Astrocyte of the hippocampus (primary cell): ENCODE measurements around the gene BMP6.
A peak's percentile ranks its signal among the peaks of the same experiment; 100 is the strongest.

ENCODE experiments used
- DNase-seq: peaks from one replicate; pipeline ENCODE4 v3.0.0; 2011; ENCODE audit warnings: low read depth, low spot score

BMP6 gene

DNA sequence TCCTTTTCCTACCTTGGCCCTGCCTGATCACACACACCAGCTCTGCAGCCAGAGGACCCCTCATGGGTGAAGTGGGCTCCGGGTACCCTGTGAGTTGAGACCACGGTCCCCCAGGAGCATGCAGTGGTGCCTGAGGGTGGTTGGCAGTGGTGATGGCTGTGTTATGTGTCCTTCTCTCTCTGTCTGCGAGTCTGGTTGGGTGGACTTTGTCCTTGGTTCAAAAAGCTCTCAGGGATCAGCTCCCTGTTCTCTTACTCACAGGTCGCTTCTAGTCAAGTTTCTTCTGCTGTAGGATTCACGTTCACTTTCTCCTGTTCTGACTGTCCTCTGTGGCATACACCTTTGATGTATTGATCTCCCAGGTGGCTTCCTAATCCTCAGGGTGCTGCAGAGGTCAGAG is 100.1 kb downstream of the BMP6 start:
- DNase-seq, result no peak

DNA sequence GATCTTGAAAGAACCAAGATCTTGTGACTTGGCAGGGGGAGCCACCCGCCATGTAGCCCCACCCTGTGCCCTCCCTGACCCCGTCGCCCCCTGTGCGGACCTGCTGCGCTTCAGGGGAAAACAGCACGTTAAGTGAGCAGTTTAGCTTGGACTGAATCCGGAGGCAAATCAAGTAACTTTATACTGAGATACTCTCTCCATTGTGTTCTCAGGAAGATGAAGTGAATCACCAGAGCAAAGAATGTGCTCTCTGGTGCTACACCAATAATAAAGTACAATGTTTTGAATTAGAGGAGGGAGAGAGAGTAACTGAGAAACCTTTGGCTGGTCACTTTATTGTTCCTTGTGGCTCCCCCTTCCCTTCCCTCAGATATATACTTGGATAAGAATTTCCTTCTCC is 101.2 kb downstream of the BMP6 start:
- DNase-seq, result peak; percentile 67

DNA sequence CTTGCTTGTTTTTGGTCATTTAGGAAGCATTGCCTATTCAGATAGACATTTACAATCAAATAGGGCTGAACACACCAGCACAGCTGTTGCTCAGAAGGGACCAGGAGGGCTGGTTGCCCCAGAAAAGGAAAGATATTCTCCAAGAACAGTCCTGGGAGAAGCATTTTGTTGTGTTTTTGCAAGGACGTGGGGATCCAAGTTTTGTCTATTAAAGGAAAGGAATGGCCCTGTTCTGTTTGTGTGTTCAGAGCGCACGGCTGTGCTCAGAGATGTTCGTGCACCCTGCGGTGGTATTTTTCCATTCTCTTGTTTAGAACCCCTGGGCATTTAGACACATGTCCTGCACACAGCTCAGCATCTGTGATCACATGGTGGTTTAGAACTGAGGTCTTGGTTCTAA is 102.2 kb downstream of the BMP6 start:
- no peak for DNase-seq

DNA sequence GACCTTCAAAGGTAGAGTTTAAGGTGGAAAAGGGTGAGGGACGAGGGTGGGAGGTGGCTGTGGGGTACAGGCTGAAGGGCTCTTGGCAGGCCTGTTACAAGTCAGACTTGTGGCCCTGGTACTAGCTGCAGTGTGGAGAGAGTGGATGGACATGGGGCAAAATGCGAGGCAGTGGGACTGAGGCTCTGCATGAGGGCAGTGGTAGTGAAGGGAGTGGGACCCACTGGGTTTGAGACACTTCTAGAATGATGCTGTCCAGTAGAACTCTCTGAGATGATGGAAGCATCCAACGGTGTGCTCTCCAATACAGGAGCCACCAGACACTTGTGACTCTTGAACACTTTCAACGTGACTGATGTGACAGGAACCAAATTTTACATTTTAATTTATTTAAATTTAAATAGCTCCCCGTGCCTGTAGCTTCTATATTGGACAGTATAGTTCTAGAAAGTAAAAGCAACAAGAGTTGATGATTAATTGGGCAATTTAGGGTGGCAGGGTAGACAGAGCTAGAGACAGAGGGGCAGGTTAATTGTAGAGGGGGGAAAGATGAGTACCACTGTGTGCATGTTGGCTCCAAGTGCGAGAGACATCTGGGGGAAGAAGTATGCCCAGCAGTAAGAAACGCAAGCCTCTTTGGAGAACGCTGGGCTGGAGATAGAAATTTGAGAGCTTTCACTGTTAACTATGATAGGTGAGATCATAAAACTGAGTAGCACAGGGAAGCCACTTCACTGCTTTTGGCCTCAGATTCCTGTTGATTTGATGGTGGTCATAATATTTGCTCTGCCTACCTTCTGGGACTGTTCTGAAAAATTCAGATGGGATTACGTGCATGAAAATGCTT is 107.2 kb downstream of the BMP6 start:
- DNase-seq, result no peak

DNA sequence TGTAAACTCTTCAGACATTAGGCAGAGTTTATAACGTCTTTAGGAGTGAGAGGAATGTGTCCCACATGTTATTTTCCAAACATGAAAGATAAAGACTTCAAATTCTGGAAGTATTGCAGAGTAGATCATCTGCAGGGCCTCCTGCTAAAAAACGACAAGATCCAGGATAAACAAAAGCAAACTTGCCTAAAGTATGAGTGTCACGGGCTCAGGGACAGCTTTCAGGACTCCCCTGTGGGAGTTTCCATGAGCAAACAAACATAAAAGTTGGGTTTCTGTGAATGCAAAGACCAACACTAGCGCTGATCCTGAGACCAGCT is 107.8 kb downstream of the BMP6 start:
- DNase-seq, result no peak

DNA sequence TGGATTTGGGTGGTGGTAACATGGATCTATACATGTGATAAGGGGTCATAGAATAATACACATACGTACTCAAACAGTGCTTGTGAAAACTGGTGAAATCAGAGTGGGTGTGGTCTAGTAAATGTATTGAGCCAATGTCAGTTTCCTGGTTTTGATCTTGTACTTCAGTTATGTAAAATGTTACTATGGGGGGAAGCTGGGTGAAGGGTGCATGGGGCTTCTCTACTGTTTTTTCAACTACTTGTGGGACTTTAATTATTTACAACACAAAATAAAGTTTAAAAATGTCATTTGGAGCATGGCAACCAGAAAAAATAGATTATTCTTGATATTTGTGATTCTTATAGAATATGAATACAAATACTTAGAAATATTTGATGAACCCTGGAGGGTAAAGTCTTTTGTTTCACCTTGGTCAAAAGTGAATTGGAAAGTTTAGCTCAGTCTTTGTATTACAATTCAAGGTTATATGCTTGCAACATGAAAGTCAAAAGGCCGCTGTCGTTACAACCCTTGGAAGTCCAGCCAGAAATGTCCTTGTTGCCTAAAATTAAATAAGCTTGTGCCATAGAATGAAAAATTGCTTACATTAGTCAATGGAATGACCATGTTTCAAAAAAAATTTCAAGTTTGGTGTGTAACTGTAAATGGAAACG is 110.6 kb downstream of the BMP6 start:
- no peak for DNase-seq

DNA sequence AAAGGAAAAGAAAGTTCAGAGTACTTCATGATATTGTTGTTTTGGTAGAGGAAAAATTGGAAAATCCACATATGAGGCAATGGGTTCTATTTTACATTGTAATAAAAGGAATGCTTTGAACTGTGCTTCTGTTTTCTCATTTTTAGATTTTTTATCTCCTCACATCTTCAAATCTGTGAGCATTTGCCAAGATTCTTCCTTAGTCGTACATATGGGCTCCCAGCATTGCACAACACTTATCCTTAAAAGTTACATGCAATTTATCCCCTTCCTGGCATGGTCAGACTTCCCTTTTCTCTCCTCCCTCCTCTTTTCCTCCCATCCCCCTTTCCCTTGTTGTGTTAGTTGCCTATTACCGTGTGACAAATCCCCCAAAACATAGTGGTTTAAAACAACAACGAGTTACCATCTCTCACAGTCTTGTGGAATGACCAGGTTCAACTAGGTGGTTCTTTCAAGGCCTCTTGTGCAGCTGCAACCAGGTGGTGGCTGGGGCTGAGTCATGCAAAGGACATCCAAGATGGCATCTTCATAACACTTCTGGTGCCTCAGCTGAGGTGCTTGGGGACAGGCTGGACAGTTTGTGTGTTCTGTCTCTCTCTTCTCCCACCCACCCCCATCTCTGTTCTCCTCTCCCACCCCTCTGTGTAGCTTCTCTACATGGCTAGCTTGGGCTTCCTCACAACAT is 116.0 kb downstream of the BMP6 start:
- DNase-seq, result no peak

DNA sequence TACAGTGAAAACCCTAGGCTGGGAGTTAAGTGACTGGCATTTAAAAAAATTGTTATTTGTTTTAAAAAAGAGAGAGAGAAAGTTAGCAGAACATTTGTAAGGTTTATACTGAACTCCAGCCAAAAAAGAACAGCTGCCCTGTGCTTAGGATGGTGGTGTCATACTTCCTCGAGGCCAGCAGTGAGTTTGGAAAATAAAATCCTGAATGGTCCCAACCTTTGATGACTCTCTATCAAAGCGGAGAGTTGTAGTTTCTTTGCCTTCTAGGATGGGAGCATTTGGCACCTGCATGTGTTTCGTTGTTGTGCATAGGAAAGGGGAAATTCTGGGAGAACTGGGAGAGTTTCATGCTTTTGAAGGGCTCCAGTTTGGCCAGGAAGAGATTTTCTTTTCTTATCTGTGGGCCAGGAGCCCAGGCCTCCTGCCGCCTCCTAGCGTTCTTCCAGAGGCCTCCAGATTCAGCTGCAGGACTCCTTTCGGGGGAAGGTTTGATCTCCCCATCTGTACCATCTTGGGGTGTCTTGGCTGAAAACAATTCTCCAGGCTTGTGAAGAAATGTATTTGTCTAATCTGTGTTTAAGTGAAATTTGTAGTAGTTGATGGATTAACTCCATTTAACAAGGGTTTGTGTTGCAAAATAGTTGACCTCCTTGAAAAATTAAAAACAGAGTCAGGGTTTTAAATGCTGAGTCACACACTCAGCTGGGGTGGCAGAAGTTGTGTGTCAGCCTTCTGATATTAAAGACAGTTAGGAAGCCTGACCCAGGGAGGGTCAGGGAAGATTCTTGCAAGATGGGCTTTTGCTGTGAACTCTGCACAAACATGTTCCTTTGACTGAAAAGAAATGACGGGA is 121.3 kb downstream of the BMP6 start:
- DNase-seq, result peak; percentile 36

DNA sequence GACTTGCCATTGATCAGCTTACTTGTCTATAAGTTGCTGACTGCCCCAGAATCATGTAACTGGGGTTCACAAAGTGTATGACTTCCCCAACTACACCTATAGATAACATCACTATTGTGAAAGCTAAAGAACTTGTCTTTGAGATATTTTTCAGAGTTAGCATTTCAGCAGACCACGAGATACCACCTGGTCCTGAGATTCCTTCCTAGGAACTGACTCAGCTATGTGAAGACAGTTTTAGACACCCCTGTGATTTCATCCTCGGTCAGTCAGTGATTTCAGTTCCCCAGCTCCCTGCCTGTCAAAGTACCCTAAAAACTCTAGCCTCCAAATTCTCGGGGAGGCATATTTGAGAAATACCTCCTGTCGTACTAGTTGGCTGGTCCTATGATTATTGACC is 122.3 kb downstream of the BMP6 start:
- no peak for DNase-seq

DNA sequence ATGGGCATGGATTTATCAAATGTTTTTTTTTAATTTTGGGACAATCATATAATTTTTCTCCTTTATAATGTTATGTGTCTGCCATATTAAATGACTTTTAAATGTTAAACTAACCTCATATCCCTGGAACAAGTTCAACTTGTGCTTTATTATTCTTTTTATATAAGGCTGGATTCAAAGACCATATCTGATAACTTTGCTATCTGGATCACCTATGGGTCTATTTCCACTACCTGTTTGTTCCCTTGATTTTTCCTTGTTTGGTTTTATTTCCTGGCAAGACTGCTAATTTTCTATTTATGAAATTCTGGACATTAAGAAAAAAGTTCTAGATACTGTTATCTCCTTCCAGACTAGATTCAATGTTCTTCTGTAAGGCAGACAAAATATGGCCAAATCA is 125.9 kb downstream of the BMP6 start:
- no peak for DNase-seq

DNA sequence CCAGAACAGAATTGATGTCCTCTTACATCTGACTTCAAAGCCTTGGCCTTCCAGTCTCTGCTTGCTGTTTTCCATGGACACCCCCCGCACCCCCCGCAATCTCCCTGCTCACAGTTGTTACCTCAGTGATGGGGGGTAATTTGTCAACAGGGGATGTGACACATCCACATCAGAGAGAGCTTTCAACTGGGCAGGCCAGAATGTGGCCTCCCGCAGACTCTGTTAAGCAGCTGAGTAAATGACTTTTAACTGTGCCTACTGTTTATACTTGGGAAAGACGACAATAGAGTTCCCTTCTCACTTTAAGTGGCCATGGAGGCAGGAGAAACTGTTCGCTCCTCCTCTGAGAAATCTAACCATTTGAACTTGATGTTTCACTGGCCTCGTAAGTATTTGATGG is 133.7 kb downstream of the BMP6 start:
- no peak for DNase-seq

DNA sequence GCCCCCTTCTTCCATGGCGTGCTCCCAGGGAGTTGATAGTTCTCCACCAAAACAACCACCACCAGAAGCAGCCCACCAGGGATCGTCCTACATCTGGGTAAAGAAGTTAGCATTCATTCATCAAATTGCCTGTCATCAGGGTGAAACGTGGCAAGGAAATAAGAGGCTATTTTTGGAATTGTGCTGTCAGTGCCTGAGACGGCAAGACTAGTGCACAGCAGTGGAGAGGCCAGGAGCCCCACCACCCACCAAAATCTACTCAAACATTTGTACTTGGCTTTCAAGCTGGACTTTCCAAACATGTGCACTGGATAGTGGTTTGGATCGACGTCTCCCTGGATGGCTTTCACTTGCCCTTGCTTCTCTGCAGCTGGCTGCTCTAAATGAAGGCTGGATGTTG is 139.9 kb downstream of the BMP6 start:
- DNase-seq, result no peak

DNA sequence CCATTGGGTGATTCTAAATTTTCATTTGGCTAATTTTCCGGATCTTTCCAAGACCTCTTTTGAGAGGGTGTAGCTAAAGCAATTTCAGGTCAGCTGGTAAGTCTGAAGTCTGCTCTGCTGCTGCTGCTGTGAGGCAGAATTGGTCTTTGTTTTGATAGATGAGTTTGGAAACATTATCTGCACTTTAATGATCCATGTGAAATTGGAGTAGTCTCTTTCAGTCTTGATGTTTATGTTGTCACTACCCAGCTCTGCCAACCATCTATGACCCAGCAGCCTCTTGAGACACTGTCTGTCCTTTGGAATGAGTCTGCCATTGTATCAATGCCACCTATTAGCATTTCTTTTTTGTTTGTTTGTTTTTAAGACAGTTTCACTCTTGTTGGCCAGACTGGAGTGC is 140.6 kb downstream of the BMP6 start:
- no peak for DNase-seq

DNA sequence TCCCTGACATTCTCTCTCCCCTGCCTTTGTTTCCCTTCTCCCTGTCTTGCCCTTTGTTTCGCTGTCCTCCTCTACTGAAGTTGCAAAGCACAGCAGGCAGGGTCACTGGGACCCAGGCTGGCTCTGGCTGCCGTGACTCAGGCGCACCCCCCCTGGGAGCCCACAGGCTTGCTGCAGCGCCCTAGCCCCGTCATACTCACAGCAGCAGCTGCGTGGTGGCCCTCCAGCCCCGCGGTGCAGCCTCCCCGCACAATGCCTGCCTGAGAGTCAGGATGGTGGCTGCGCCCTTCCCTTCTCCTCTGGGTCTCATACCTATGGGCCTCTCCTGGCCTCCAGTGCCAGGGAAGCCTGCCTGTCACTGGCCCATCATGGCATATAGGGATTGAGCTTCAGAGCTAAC is 143.0 kb downstream of the BMP6 start:
- DNase-seq, result no peak

DNA sequence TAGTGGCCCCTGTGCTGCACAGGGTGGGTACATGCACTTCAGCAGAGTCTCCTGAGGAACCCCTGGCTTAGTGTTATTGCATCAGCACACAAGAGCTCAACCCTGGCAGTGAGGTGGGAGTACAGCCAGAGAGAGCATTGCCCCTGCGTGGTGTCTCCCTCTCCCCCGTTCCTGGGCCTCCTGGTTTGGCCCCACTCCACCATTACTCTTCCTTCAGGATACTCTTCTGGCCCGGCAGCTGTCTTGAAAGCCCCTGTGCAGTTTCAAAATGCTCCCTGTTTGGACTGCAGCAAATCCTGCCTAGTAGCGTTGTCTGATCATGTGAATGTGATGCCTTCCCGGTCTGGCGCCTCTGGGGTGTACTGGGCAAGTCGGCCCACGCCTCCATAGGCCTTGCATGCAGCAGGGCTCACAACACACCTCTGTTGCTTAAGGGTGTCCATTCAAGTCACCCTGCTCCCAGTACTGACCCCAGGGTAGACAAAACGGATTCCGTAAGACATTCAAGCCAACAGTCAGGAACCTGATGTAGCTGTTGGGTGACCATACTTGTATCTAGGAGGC is 152.6 kb downstream of the BMP6 start:
- no peak for DNase-seq

DNA sequence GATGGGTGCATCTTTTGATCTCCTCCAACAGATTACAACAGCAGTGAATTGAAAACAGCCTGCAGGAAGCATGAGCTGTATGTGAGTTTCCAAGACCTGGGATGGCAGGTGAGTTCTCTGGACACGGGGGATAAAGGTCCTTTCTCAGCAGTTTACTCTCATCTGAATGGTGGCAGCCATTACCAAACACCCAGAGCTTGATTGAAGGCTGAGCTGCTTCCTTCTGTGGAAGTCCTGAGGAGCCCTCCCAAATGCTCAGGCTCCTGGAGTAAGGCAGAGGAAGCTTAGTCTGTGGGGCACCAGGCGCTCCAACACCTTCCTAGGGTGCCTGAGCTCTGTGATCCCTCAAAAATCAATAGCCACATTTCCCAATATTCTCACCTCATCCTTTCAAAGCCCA is 153.1 kb downstream of the BMP6 start:
- DNase-seq, result no peak

DNA sequence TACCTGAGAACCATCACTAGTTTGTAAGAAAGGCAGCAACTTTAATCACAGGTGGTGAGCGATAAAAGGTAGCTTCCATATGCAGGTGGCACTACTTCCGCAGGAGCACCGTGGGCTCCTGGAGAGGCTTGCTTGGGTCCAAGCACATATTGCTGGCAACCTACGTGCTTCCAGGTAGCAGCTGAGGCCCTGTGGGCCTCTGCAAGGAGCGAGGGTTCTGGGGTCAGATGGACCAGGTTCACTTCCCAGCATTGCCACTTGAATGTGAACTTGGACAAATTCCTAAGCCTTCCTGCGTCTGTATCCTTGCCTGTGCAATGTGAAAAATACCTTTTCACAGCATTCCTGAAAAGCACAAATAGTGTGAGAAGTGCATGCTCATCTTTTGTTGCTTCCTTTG is 153.7 kb downstream of the BMP6 start:
- no peak for DNase-seq

DNA sequence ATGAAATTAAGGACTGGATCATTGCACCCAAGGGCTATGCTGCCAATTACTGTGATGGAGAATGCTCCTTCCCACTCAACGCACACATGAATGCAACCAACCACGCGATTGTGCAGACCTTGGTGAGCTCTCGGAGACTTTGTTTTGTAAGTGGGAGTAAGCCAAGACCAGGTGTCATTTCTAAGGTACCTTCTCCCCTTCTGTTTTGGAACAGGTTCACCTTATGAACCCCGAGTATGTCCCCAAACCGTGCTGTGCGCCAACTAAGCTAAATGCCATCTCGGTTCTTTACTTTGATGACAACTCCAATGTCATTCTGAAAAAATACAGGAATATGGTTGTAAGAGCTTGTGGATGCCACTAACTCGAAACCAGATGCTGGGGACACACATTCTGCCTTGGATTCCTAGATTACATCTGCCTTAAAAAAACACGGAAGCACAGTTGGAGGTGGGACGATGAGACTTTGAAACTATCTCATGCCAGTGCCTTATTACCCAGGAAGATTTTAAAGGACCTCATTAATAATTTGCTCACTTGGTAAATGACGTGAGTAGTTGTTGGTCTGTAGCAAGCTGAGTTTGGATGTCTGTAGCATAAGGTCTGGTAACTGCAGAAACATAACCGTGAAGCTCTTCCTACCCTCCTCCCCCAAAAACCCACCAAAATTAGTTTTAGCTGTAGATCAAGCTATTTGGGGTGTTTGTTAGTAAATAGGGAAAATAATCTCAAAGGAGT is 154.2 kb downstream of the BMP6 start:
- DNase-seq, result no peak

DNA sequence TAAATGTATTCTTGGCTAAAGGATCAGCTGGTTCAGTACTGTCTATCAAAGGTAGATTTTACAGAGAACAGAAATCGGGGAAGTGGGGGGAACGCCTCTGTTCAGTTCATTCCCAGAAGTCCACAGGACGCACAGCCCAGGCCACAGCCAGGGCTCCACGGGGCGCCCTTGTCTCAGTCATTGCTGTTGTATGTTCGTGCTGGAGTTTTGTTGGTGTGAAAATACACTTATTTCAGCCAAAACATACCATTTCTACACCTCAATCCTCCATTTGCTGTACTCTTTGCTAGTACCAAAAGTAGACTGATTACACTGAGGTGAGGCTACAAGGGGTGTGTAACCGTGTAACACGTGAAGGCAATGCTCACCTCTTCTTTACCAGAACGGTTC is 154.8 kb downstream of the BMP6 start:
- DNase-seq, result no peak

DNA sequence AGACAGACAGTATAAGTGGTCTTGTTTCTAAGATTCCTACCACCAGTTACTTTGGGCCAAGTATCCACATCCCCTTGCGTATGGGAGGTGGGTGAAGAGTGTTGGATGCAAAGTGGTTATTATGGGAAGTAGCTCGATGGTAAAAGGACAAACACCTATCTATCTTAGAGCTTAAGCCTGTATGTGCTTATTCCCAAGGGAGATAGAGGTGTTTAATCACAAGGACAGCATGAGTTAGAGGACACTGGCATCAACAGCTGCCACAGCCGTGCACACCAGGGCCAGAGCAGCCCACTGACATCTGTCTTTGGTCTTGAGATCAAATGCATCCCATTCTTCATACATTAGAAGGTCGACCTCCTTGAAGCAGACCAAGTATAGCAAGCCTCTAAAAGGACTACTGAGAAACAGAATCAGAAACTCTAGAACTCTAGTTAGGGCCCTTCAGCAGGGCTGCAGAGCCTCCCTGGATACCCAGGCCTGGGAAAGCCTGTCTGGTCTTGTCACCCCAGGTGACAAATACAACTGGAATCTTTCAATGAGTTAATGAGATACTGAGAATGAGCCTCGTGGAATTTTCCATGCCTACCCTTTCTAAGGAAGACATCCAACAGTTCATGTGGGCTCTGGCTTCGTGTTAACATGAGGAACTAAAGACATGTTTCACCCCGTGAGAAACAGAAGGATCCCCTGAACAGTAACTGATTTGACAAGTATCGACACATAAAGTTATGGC is 156.0 kb downstream of the BMP6 start:
- DNase-seq, result peak; percentile 26
